H1 (cell line): ENCODE results near the gene FAM228B. TPM values are rescaled to one million over a fixed set of nuclear protein-coding genes. Genes with fewer than 3 reads are reported as not detected.

Experiments used
- CTCF ChIA-PET: fragments of 300-600 bp; sonication (Branson Sonifier 250); formaldehyde crosslinking; loops from one replicate; lab custom pipeline; 2021; ENCODE audit not compliant: partially characterized antibody; lab: Charles Lee
- POLR2A ChIA-PET: fragments of 300-600 bp; sonication (Branson Sonifier 250); formaldehyde crosslinking; loops from one replicate; lab custom pipeline; 2021; ENCODE audit warnings: inconsistent platforms; ENCODE audit not compliant: partially characterized antibody; lab: Charles Lee
- DNase-seq, 2 experiments: peaks; one replicate each; pipeline versions ENCODE4 v3.0.0 to v3.0.0-alpha.2; 2010 to 2022; ENCODE audit warnings: low spot score in 2 of 2, low read depth in 1 of 2, mixed read lengths in 1 of 2
- FAIRE-seq: peaks from 2 replicates; lab custom pipeline; 2011; peaks lifted over from hg19 to GRCh38; lab: Jason Lieb, UNC
- H2AFZ ChIP-seq: 2 replicates; pipeline ENCODE4 v1.8.1; 2012; ENCODE audit warnings: low read length, inconsistent platforms
- H2AK5ac ChIP-seq: 2 replicates; pipeline ENCODE4 v1.6.1; 2013; ENCODE audit warnings: low read depth, low read length
- H2BK120ac ChIP-seq: replicated peaks from 2 replicates; pipeline ENCODE3; 2013; ENCODE audit warnings: low read depth, low read length, inconsistent platforms
- H2BK12ac ChIP-seq: 2 replicates; pipeline ENCODE4 v1.6.1; 2013; ENCODE audit warnings: low read depth, low read length
- H2BK15ac ChIP-seq: 2 replicates; pipeline ENCODE4 v1.6.1; 2013; ENCODE audit warnings: low read length
- H2BK20ac ChIP-seq: 2 replicates; pipeline ENCODE4 v1.6.1; 2013; ENCODE audit warnings: low read length
- H2BK5ac ChIP-seq: 2 replicates; pipeline ENCODE4 v1.6.1; 2013; ENCODE audit warnings: low read depth, low read length
- H3K14ac ChIP-seq: 2 replicates; pipeline ENCODE4 v1.6.1; 2013; ENCODE audit warnings: inconsistent platforms; ENCODE audit not compliant: insufficient read length
- H3K18ac ChIP-seq: 2 replicates; pipeline ENCODE4 v1.6.1; 2013; ENCODE audit warnings: low read length; ENCODE audit errors: extremely low read depth
- H3K23ac ChIP-seq: 2 replicates; pipeline ENCODE4 v1.6.1; 2013; ENCODE audit warnings: inconsistent platforms; ENCODE audit not compliant: insufficient read length
- H3K23me2 ChIP-seq: 2 replicates; pipeline ENCODE4 v1.6.1; 2013; ENCODE audit warnings: low read depth, low read length
- H3K27ac ChIP-seq: 2 replicates; pipeline ENCODE4 v1.6.1; 2011; ENCODE audit warnings: low read depth, low read length, inconsistent platforms
- H3K27me3 ChIP-seq, 4 experiments: replicated peaks in 1 of 4; 1 replicate in 1 of 4; 2 replicates in 3 of 4; pipeline versions ENCODE4 v1.6.1 to v1.8.1; 2011 to 2013; ENCODE audit warnings: low read length in 3 of 4, mild to moderate bottlenecking in 3 of 4, inconsistent platforms in 2 of 4, mixed read lengths in 2 of 4, moderate library complexity in 1 of 4; ENCODE audit not compliant: control insufficient read depth in 3 of 4, insufficient read depth in 3 of 4; ENCODE audit errors: extremely low read depth in 1 of 4
- H3K36me3 ChIP-seq, 4 experiments: 2 replicates each; pipeline versions ENCODE4 v1.6.1 to v1.8.1; 2011 to 2013; ENCODE audit warnings: mild to moderate bottlenecking in 4 of 4, low read length in 3 of 4, moderate library complexity in 2 of 4, control low read depth in 1 of 4, inconsistent platforms in 1 of 4; ENCODE audit not compliant: insufficient read depth in 4 of 4, control insufficient read depth in 2 of 4
- H3K4ac ChIP-seq: replicated peaks from 2 replicates; pipeline ENCODE3; 2013; ENCODE audit warnings: low read length, low read depth, mixed read lengths, inconsistent platforms; ENCODE audit not compliant: insufficient read length
- H3K4me1 ChIP-seq, 4 experiments: replicated peaks in 1 of 4; 1 replicate in 1 of 4; 2 replicates in 3 of 4; pipeline versions ENCODE4 v1.6.1 to v1.8.1; 2011 to 2013; ENCODE audit warnings: low read length in 3 of 4, inconsistent platforms in 2 of 4, mixed read lengths in 1 of 4; ENCODE audit not compliant: insufficient read depth in 4 of 4, control insufficient read depth in 3 of 4
- H3K4me2 ChIP-seq, 2 experiments: 2 replicates each; pipeline versions ENCODE4 v1.6.1 to v1.8.1; 2011 to 2013; ENCODE audit warnings: low read depth in 2 of 2, low read length in 2 of 2, control low read depth in 1 of 2, inconsistent platforms in 1 of 2, mild to moderate bottlenecking in 1 of 2; ENCODE audit not compliant: insufficient read depth in 1 of 2
- H3K4me3 ChIP-seq, 4 experiments: fragments of 200-600, 300-600 bp in 1 of 4; sonication (generic), shearing (Covaris generic), sonication (Bioruptor Twin) in 1 of 4; 2 replicates each; pipeline versions ENCODE4 v1.5.1 to v1.8.1; 2011 to 2016; ENCODE audit warnings: low read length in 4 of 4, low read depth in 3 of 4, control low read depth in 2 of 4, inconsistent platforms in 2 of 4, mild to moderate bottlenecking in 2 of 4, mixed read lengths in 1 of 4, moderate library complexity in 1 of 4; ENCODE audit not compliant: insufficient read depth in 2 of 4; ENCODE audit errors: extremely low read depth in 1 of 4
- H3K56ac ChIP-seq: replicated peaks from 2 replicates; pipeline ENCODE3; 2013; ENCODE audit warnings: low read depth, mild to moderate bottlenecking, mixed read lengths, low read length, inconsistent platforms; ENCODE audit not compliant: insufficient read length
- H3K79me1 ChIP-seq: 2 replicates; pipeline ENCODE4 v1.6.1; 2013; ENCODE audit warnings: low read depth, low read length, control low read depth
- H3K79me2 ChIP-seq, 2 experiments: 2 replicates each; pipeline versions ENCODE4 v1.6.1 to v1.8.1; 2012 to 2013; ENCODE audit warnings: low read length in 2 of 2, mild to moderate bottlenecking in 2 of 2, inconsistent platforms in 1 of 2; ENCODE audit not compliant: insufficient read depth in 2 of 2, control insufficient read depth in 1 of 2
- H3K9ac ChIP-seq, 4 experiments: replicated peaks in 1 of 4; 1 replicate in 1 of 4; 2 replicates in 3 of 4; pipeline versions ENCODE4 v1.6.1 to v1.8.1; 2011 to 2013; ENCODE audit warnings: low read depth in 3 of 4, low read length in 3 of 4, control low read depth in 2 of 4, mild to moderate bottlenecking in 2 of 4, moderate library complexity in 2 of 4, inconsistent platforms in 1 of 4; ENCODE audit errors: extremely low read depth in 1 of 4
- H3K9me3 ChIP-seq, 2 experiments: 2 replicates each; pipeline versions ENCODE4 v1.6.1 to v1.8.1; 2012 to 2013; ENCODE audit warnings: mild to moderate bottlenecking in 2 of 2, moderate library complexity in 2 of 2, control low read depth in 1 of 2, inconsistent platforms in 1 of 2, low read depth in 1 of 2, low read length in 1 of 2, mixed read lengths in 1 of 2; ENCODE audit not compliant: insufficient read depth in 2 of 2
- H4K20me1 ChIP-seq, 2 experiments: replicated peaks in 1 of 2; 2 replicates each; pipeline versions ENCODE3 to v1.8.1; 2011 to 2013; ENCODE audit warnings: inconsistent platforms in 2 of 2, low read length in 2 of 2, mild to moderate bottlenecking in 1 of 2; ENCODE audit not compliant: insufficient read depth in 2 of 2, control insufficient read depth in 1 of 2
- H4K5ac ChIP-seq: 2 replicates; pipeline ENCODE4 v1.6.1; 2013; ENCODE audit warnings: low read length, low read depth, mixed read lengths, inconsistent platforms; ENCODE audit not compliant: insufficient read length
- H4K8ac ChIP-seq: 2 replicates; pipeline ENCODE4 v1.8.0; 2013; ENCODE audit warnings: mild to moderate bottlenecking, moderate library complexity, low read length, inconsistent platforms; ENCODE audit not compliant: insufficient read depth; ENCODE audit errors: extremely low read depth
- H4K91ac ChIP-seq: replicated peaks from 2 replicates; pipeline ENCODE3; 2013; ENCODE audit warnings: low read length, mixed read lengths, inconsistent platforms; ENCODE audit not compliant: insufficient read length
- BCL11A ChIP-seq, 2 experiments: IDR thresholded peaks; one replicate each; pipeline ENCODE4 v1.6.1; 2011; ENCODE audit warnings: low read depth in 2 of 2, low read length in 2 of 2, mild to moderate bottlenecking in 2 of 2
- CBX8 ChIP-seq: fragments of 300-800, 300-1000 bp; sonication (generic); IDR thresholded peaks from 2 replicates; pipeline ENCODE4 v1.7.1; 2016; ENCODE audit warnings: low read depth, low read length, borderline replicate concordance
- EP300 ChIP-seq, 2 experiments: IDR thresholded peaks; 1 replicate in 1 of 2; 2 replicates in 1 of 2; pipeline ENCODE4 v1.6.1; 2011 to 2012; ENCODE audit warnings: low read depth in 2 of 2, low read length in 2 of 2, mild to moderate bottlenecking in 2 of 2, borderline replicate concordance in 1 of 2, inconsistent platforms in 1 of 2, moderate library complexity in 1 of 2
- HDAC6 ChIP-seq: IDR thresholded peaks from one replicate; pipeline ENCODE4 v1.7.1; 2012; ENCODE audit warnings: low read depth, mild to moderate bottlenecking, inconsistent platforms, low read length, moderate library complexity
- JUND ChIP-seq: IDR thresholded peaks from 2 replicates; pipeline ENCODE4 v1.6.1; 2011; ENCODE audit warnings: mild to moderate bottlenecking, improper control_type of control experiment, low read length
- KDM5A ChIP-seq: fragments of 200-600 bp; IDR thresholded peaks from 2 replicates; pipeline ENCODE4 v1.7.1; 2012; ENCODE audit warnings: mild to moderate bottlenecking, low read length, inconsistent platforms, mixed read lengths
- MAFK ChIP-seq: IDR thresholded peaks from 2 replicates; pipeline ENCODE4 v1.6.1; 2012; ENCODE audit warnings: low read depth, mild to moderate bottlenecking, improper control_type of control experiment, low read length
- PHF8 ChIP-seq: fragments of 200-600 bp; sonication (generic); conservative IDR thresholded peaks from 2 replicates; pipeline ENCODE4 v1.7.1; 2012; ENCODE audit warnings: low read depth, mild to moderate bottlenecking, inconsistent platforms, low read length, moderate library complexity
- RFX5 ChIP-seq: IDR thresholded peaks from 2 replicates; pipeline ENCODE4 v1.6.1; 2011; ENCODE audit warnings: low read depth, low read length, improper control_type of control experiment, borderline replicate concordance
- SP4 ChIP-seq: IDR thresholded peaks from 2 replicates; pipeline ENCODE4 v1.6.1; 2012; ENCODE audit warnings: low read length, inconsistent platforms
- WGBS, 2 experiments: shearing (Covaris generic) in 1 of 2; methylation state at CpG; one replicate each; pipeline versions ENCODE4 v1.1.6 to v1.1.7; 2013 to 2015; ENCODE audit warnings: low lambda C conversion rate in 2 of 2, mixed read lengths in 2 of 2, inconsistent platforms in 1 of 2, low coverage in 1 of 2, missing lambda C conversion rate in 1 of 2; ENCODE audit not compliant: insufficient replicate concordance in 2 of 2, insufficient coverage in 1 of 2, insufficient read length in 1 of 2; ENCODE audit errors: extremely low coverage in 1 of 2, missing lambda C conversion rate in 1 of 2; 5-methylcytosine and 5-hydroxymethylcytosine counted together
- polyA plus RNA-seq, 7 experiments: library from polyadenylated mRNA; depleted of rRNA in 3 of 7; stranded (reverse) in 5 of 7; unstranded in 2 of 7; fragments of >200 nt in 5 of 7; fragments of 200-250 nt in 2 of 7; gene quantifications; 1 replicate in 5 of 7; 2 replicates in 1 of 7; 4 replicates in 1 of 7; pipeline versions ENCODE4 v1.2.1 to v1.2.3, GENCODE V29; 2011 to 2013; ENCODE audit warnings: missing spikeins in 2 of 7, mixed read lengths in 2 of 7
- total RNA-seq: library from RNA; stranded (reverse); fragmentation: NEBNext Ultra II Directional; extraction: Animal tissue kit (Norgen Biotek cat#: 25700); gene quantifications from 2 replicates; pipeline ENCODE4 v1.2.1, GENCODE V29; 2021
- TF ChIP-seq, protein P1 (sequence below): IDR thresholded peaks from 2 replicates; pipeline ENCODE4 v1.6.1; 2012; ENCODE audit warnings: low read length, inconsistent platforms
- TF ChIP-seq, protein P2 (sequence below): IDR thresholded peaks from 2 replicates; pipeline ENCODE4 v1.6.1; 2011; ENCODE audit warnings: low read depth, mild to moderate bottlenecking, low read length; ENCODE audit not compliant: insufficient read depth

FAM228B gene
- total and polyA plus RNA-seq, 2 of the 8 experiments (the other 6 are each of a cell fraction or from before 2014, with no cell fraction given) = 1.4 to 3.2 TPM

DNA sequence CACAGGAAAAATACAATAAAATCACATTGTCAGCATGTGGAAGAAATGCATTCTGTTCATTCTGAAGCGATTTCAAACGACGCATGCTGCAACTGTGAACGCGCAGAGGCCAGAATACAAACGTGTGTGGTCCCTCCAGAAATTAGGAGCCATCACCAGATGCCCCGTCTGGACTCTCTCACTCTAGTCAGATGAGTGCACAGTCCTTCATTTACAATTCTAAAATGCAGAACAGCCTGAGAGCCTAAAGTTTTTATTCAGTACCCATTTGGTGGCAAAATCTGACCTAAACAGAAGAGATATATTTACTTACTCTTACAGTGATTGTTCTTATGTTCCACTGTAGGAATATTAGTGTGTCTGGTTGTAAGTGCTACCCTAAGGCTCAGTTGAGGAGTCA, 88.1 kb downstream of the FAM228B start:
- H3K4me3 ChIP-seq = no peak overlapping the region
- CTCF ChIA-PET = interaction anchor here (0.8 kb wide), 1 partner anchor 17 kb away, joined by 3 read pairs; no protein-coding TSS in a partner anchor
- H3K79me2 ChIP-seq = no peaks in the 10 kb centered on the region
- no peak overlapping the region for H2AFZ ChIP-seq
- no peaks in the 10 kb centered on the region; a peak in 1 of 7 replicates for H3K4me1 ChIP-seq
- H4K91ac ChIP-seq = no peak overlapping the region
- no peak overlapping the region for H3K4ac ChIP-seq
- DNase-seq (no peak), FAIRE-seq (no peak)
- H2BK120ac ChIP-seq = no peak overlapping the region
- H3K23ac ChIP-seq = no peak overlapping the region
- H4K8ac ChIP-seq = no peak overlapping the region
- H3K18ac ChIP-seq = no peak overlapping the region
- no peaks in the 10 kb centered on the region; a peak in 1 of 7 replicates for H3K27me3 ChIP-seq
- H3K9ac ChIP-seq = no peak overlapping the region
- H3K23me2 ChIP-seq = no peaks in the 10 kb centered on the region
- H2BK20ac ChIP-seq = no peak overlapping the region
- no peak overlapping the region for H3K27ac ChIP-seq
- H2BK12ac ChIP-seq = no peak overlapping the region
- POLR2A ChIA-PET = interaction anchor here (0.8 kb wide), 1 partner anchor 10 kb away, joined by 3 read pairs; no protein-coding TSS in a partner anchor
- no peak overlapping the region for H4K5ac ChIP-seq
- no peak overlapping the region for H3K4me2 ChIP-seq
- no peaks in the 10 kb centered on the region for H3K79me1 ChIP-seq
- H3K36me3 ChIP-seq = no peaks in the 10 kb centered on the region
- WGBS, 2 experiments = 72% methylated on average over 7 of the region's 7 CpGs; no CpG with 5 or more reads in 1 of the 2 experiments
- no peak overlapping the region for H2BK15ac ChIP-seq
- H2AK5ac ChIP-seq = no peak overlapping the region
- H2BK5ac ChIP-seq = no peak overlapping the region
- no peaks in the 10 kb centered on the region for H3K9me3 ChIP-seq
- H4K20me1 ChIP-seq = no peaks in the 10 kb centered on the region
- H3K56ac ChIP-seq = no peak overlapping the region
- H3K14ac ChIP-seq = no peak overlapping the region
- TF ChIP-seq EP300 (IDR thresholded peaks at IDR 0.05; ENCODE audit: borderline replicate concordance in 1 of 2, low read depth in 2 of 2, low read length in 2 of 2) (no peak), RFX5 (no peak), MAFK (no peak), BCL11A (IDR thresholded peaks at IDR 0.05; ENCODE audit: low read depth in 2 of 2, low read length in 2 of 2) (no peak), CBX8 (no peak), JUND (no peak), PHF8 (no peak), HDAC6 (no peak), KDM5A (no peak), SP4 (no peak)
- TF ChIP-seq, protein P1, sequence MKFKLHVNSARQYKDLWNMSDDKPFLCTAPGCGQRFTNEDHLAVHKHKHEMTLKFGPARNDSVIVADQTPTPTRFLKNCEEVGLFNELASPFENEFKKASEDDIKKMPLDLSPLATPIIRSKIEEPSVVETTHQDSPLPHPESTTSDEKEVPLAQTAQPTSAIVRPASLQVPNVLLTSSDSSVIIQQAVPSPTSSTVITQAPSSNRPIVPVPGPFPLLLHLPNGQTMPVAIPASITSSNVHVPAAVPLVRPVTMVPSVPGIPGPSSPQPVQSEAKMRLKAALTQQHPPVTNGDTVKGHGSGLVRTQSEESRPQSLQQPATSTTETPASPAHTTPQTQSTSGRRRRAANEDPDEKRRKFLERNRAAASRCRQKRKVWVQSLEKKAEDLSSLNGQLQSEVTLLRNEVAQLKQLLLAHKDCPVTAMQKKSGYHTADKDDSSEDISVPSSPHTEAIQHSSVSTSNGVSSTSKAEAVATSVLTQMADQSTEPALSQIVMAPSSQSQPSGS = no peak
- TF ChIP-seq, protein P2, sequence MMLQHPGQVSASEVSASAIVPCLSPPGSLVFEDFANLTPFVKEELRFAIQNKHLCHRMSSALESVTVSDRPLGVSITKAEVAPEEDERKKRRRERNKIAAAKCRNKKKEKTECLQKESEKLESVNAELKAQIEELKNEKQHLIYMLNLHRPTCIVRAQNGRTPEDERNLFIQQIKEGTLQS = no peak
